MM.1S (cell line): ENCODE results near the gene PPP6R2.

Source experiments
- DNase-seq: peaks from one replicate; pipeline ENCODE4 v3.0.0-alpha.2; 2015
- H2AFZ ChIP-seq: fragments of 300-600 bp; sonication (generic); 2 replicates; pipeline ENCODE4 v1.6.0; 2016; ENCODE audit warnings: antibody characterized with exemption, low read length
- H3F3A ChIP-seq: fragments of 300-600 bp; sonication (generic); 2 replicates; pipeline ENCODE4 v1.6.1; 2016; ENCODE audit warnings: mild to moderate bottlenecking, antibody characterized with exemption, low read length, moderate library complexity, mixed read lengths; ENCODE audit not compliant: insufficient read depth
- H3K27ac ChIP-seq: fragments of 300-600 bp; sonication (generic); 2 replicates; pipeline ENCODE4 v1.5.1; 2016; ENCODE audit warnings: mild to moderate bottlenecking, low read length
- H3K27me3 ChIP-seq: fragments of 300-600 bp; sonication (generic); replicated peaks from 2 replicates; pipeline ENCODE4 v1.6.0; 2016; ENCODE audit warnings: low read length; ENCODE audit not compliant: insufficient read depth
- H3K36me3 ChIP-seq: fragments of 300-600 bp; sonication (generic); replicated peaks from 2 replicates; pipeline ENCODE4 v1.6.1; 2016; ENCODE audit warnings: mild to moderate bottlenecking, low read length, mixed read lengths; ENCODE audit not compliant: insufficient read depth
- H3K4me1 ChIP-seq: fragments of 300-600 bp; sonication (generic); 2 replicates; pipeline ENCODE4 v1.6.1; 2016; ENCODE audit warnings: low read length, mixed read lengths
- H3K4me2 ChIP-seq: fragments of 300-600 bp; sonication (generic); 2 replicates; pipeline ENCODE4 v1.6.0; 2016; ENCODE audit warnings: low read depth, low read length
- H3K4me3 ChIP-seq: fragments of 300-600 bp; sonication (generic); 2 replicates; pipeline ENCODE4 v1.5.1; 2016; ENCODE audit warnings: low read length, mixed read lengths
- H3K79me2 ChIP-seq: fragments of 300-600 bp; sonication (generic); 2 replicates; pipeline ENCODE4 v1.6.1; 2016; ENCODE audit warnings: mixed run types, low read length, mixed read lengths
- H3K9ac ChIP-seq: fragments of 300-600 bp; sonication (generic); 2 replicates; pipeline ENCODE4 v1.6.1; 2016; ENCODE audit warnings: low read length, mixed read lengths
- H3K9me2 ChIP-seq: fragments of 300-600 bp; sonication (generic); replicated peaks from 2 replicates; pipeline ENCODE4 v1.6.1; 2016; ENCODE audit warnings: mild to moderate bottlenecking, low read length, mixed read lengths; ENCODE audit not compliant: insufficient read depth
- H3K9me3 ChIP-seq: fragments of 300-600 bp; sonication (generic); replicated peaks from 2 replicates; pipeline ENCODE4 v1.6.1; 2016; ENCODE audit warnings: mild to moderate bottlenecking, low read length, mixed read lengths; ENCODE audit not compliant: insufficient read depth
- H4K20me1 ChIP-seq: fragments of 300-600 bp; sonication (generic); 2 replicates; pipeline ENCODE4 v1.6.1; 2016; ENCODE audit warnings: mild to moderate bottlenecking, low read length, moderate library complexity, mixed read lengths; ENCODE audit not compliant: insufficient read depth
- CTCF ChIP-seq: fragments of 300-600 bp; sonication (generic); IDR thresholded peaks from 2 replicates; pipeline ENCODE4 v1.5.1; 2016; ENCODE audit warnings: antibody characterized with exemption, low read length, mixed read lengths
- EZH2 ChIP-seq: fragments of 300-600 bp; sonication (generic); optimal IDR thresholded peaks from 2 replicates; pipeline ENCODE3; 2017; ENCODE audit warnings: low read depth, mild to moderate bottlenecking, antibody characterized with exemption, low read length, mixed read lengths
- EZH2phosphoT487 ChIP-seq: fragments of 300-600 bp; sonication (generic); IDR thresholded peaks from 2 replicates; pipeline ENCODE4 v1.6.1; 2018; ENCODE audit warnings: antibody characterized with exemption, low read length

Gene PPP6R2

GRCh38 chr22:50471962-50472361 is 128.8 kb downstream of the PPP6R2 start:
- H3F3A ChIP-seq = peaks cover 23% of the 10 kb centered on the region
- H3K4me1 ChIP-seq = peaks cover 51% of the 10 kb centered on the region
- peaks cover 75% of the 10 kb centered on the region for H3K79me2 ChIP-seq
- H3K27me3 ChIP-seq = no peaks in the 10 kb centered on the region
- no peak overlapping the region for H3K9ac ChIP-seq
- H4K20me1 ChIP-seq = peaks cover 4% of the 10 kb centered on the region; the same call in 1 of the 2 replicates
- no peak overlapping the region for H3K4me3 ChIP-seq
- no peaks in the 10 kb centered on the region for H3K9me3 ChIP-seq
- TF ChIP-seq CTCF (no peak), EZH2phosphoT487 (no peak), EZH2 (no peak)
- H3K9me2 ChIP-seq = no peaks in the 10 kb centered on the region
- DNase-seq = no peak
- H3K36me3 ChIP-seq = no peaks in the 10 kb centered on the region
- peak overlapping the region; percentile 78; the same call in 1 of the 2 replicates for H3K4me2 ChIP-seq
- H2AFZ ChIP-seq = no peak overlapping the region
- peak overlapping the region; percentile 88; the same call in 1 of the 2 replicates for H3K27ac ChIP-seq

- H3K9ac ChIP-seq = peak overlapping the region; percentile 68; the same call in 1 of the 2 replicates
- peak overlapping the region; percentile 92 for H3K4me3 ChIP-seq
- no peaks in the 10 kb centered on the region for H3K36me3 ChIP-seq
Observed at GRCh38 chr22:50473088-50473487, 130.0 kb downstream of the PPP6R2 start.

GRCh38 chr22:50473855-50474671 is 130.9 kb downstream of the PPP6R2 start:
- no peak for DNase-seq
- no peaks in the 10 kb centered on the region for H3K36me3 ChIP-seq
- H3K4me2 ChIP-seq = peak overlapping the region; percentile 88
- H3K27me3 ChIP-seq = peaks cover 5% of the 10 kb centered on the region; the same call in 1 of the 2 replicates
- TF ChIP-seq EZH2phosphoT487 (no peak), EZH2 (no peak), CTCF (no peak)
- H3K79me2 ChIP-seq = peaks cover 56% of the 10 kb centered on the region
- no peak overlapping the region for H2AFZ ChIP-seq
- no peaks in the 10 kb centered on the region for H3K9me3 ChIP-seq
- peaks cover 4% of the 10 kb centered on the region; the same call in 1 of the 2 replicates for H4K20me1 ChIP-seq
- peak overlapping the region; percentile 16; the same call in 1 of the 2 replicates for H3K27ac ChIP-seq
- H3K4me3 ChIP-seq = peak overlapping the region; percentile 92
- peaks cover 48% of the 10 kb centered on the region for H3K4me1 ChIP-seq
- H3K9me2 ChIP-seq = no peaks in the 10 kb centered on the region
- H3K9ac ChIP-seq = peak overlapping the region; percentile 68; the same call in 1 of the 2 replicates
- peaks cover 21% of the 10 kb centered on the region for H3F3A ChIP-seq

More at GRCh38 chr22:50473088-50473487, 130.0 kb downstream of the PPP6R2 start:
- Histone ChIP-seq H3F3A (peaks cover 23% of the 10 kb centered on the region), H3K79me2 (peaks cover 66% of the 10 kb centered on the region), H4K20me1 (peaks cover 4% of the 10 kb centered on the region; the same call in 1 of the 2 replicates), H3K9me3 (no peaks in the 10 kb centered on the region), H2AFZ (no peak overlapping the region), H3K27ac (no peak overlapping the region), H3K27me3 (no peaks in the 10 kb centered on the region), H3K4me2 (peak overlapping the region; percentile 88), H3K9me2 (no peaks in the 10 kb centered on the region), H3K4me1 (peaks cover 51% of the 10 kb centered on the region)
- DNase-seq = peak; percentile 51
- no peak for TF ChIP-seq EZH2
- TF ChIP-seq CTCF = peak; percentile 63
- TF ChIP-seq EZH2phosphoT487 = no peak
